SK-N-MC (cell line): Measurements from ENCODE around the gene CDH16.

Experiments used
- EZH2 ChIP-seq: fragments of 200-600 bp; sonication (generic); IDR thresholded peaks from one replicate; pipeline ENCODE4 v1.6.1; 2017; ENCODE audit warnings: antibody characterized with exemption
- POLR2AphosphoS5 ChIP-seq: IDR thresholded peaks from 2 replicates; pipeline ENCODE4 v1.6.1; 2012; ENCODE audit warnings: mild to moderate bottlenecking, low read depth, low read length, borderline replicate concordance

- no peak for TF ChIP-seq EZH2
- TF ChIP-seq POLR2AphosphoS5: no peak
Observed at GRCh38 chr16:66871840-66872239, 46.8 kb downstream of the CDH16 start.
